Bronchial epithelial cell (primary cell): Measurements from ENCODE around the gene WFIKKN2. TPM values are rescaled to one million over a fixed set of nuclear protein-coding genes. Genes with fewer than 3 reads are reported as not detected.

Experiments used
- DNase-seq: peaks from one replicate; pipeline ENCODE4 v3.0.0-alpha.2; 2010; ENCODE audit warnings: low read depth
- FAIRE-seq: peaks from 2 replicates; lab custom pipeline; 2011; peaks lifted over from hg19 to GRCh38; lab: Jason Lieb, UNC
- H3K27me3 ChIP-seq: 2 replicates; pipeline ENCODE4 v1.5.1; 2011; ENCODE audit warnings: low read length; ENCODE audit not compliant: control insufficient read depth, insufficient read depth
- H3K36me3 ChIP-seq: 2 replicates; pipeline ENCODE4 v1.5.1; 2011; ENCODE audit warnings: low read length; ENCODE audit not compliant: control insufficient read depth, insufficient read depth
- H3K4me3 ChIP-seq: 2 replicates; pipeline ENCODE4 v1.5.1; 2011; ENCODE audit warnings: mild to moderate bottlenecking, low read depth, low read length, control low read depth
- total RNA-seq: library from RNA; depleted of rRNA; stranded (reverse); fragments of >200 nt; gene quantifications from 2 replicates; pipeline ENCODE4 v1.2.1, GENCODE V29; 2014
- TF ChIP-seq, protein P1 (sequence below): IDR thresholded peaks from 2 replicates; pipeline ENCODE4 v1.5.1; 2011; ENCODE audit warnings: mild to moderate bottlenecking, moderate library complexity, low read length, control low read depth, inconsistent platforms; ENCODE audit not compliant: insufficient read depth, severe bottlenecking

WFIKKN2 gene
- total RNA-seq, 1 donor from 2014 or later = not detected

GRCh38 chr17:50830352-50830751 lies 5.0 kb upstream of the WFIKKN2 start:
- TF ChIP-seq, protein P1, sequence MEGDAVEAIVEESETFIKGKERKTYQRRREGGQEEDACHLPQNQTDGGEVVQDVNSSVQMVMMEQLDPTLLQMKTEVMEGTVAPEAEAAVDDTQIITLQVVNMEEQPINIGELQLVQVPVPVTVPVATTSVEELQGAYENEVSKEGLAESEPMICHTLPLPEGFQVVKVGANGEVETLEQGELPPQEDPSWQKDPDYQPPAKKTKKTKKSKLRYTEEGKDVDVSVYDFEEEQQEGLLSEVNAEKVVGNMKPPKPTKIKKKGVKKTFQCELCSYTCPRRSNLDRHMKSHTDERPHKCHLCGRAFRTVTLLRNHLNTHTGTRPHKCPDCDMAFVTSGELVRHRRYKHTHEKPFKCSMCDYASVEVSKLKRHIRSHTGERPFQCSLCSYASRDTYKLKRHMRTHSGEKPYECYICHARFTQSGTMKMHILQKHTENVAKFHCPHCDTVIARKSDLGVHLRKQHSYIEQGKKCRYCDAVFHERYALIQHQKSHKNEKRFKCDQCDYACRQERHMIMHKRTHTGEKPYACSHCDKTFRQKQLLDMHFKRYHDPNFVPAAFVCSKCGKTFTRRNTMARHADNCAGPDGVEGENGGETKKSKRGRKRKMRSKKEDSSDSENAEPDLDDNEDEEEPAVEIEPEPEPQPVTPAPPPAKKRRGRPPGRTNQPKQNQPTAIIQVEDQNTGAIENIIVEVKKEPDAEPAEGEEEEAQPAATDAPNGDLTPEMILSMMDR = no peak
- no peak for DNase-seq
- no peak for FAIRE-seq
- H3K36me3 ChIP-seq = no peaks in the 10 kb centered on the region
- no peaks in the 10 kb centered on the region for H3K27me3 ChIP-seq
- H3K4me3 ChIP-seq = no peak overlapping the region

DNA sequence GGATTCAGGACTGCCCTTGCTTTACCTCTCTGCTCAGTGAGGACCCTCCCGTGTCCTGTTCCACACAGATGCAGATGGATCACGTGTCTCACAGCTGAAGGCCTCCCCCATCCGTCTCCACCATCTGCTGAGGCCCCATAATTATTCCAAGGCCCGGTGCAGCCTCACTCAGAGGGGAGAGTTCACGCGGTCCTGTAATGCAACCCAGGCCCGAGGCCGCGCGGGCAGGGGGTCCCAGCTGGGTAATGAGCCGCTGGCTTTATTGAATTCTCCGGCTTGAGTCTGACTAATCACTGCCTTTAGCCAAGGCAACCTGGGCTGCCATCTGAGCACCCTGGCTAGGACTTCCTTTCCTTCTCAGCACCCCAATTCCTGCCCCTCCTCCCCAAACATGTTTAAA lies 4.4 kb upstream of the WFIKKN2 start:
- TF ChIP-seq, protein P1 = no peak
- DNase-seq (no peak), FAIRE-seq (no peak)

GRCh38 chr17:50831471-50831928 lies 3.9 kb upstream of the WFIKKN2 start:
- TF ChIP-seq, protein P1 = no peak
- H3K36me3 ChIP-seq = no peaks in the 10 kb centered on the region
- H3K4me3 ChIP-seq = no peak overlapping the region
- no peaks in the 10 kb centered on the region for H3K27me3 ChIP-seq
- DNase-seq (no peak), FAIRE-seq (no peak)

More for the DNA sequence above, 4.4 kb upstream of the WFIKKN2 start:
- Histone ChIP-seq H3K4me3 (no peak overlapping the region), H3K36me3 (no peaks in the 10 kb centered on the region), H3K27me3 (no peaks in the 10 kb centered on the region)

- no peaks in the 10 kb centered on the region for H3K27me3 ChIP-seq
- H3K36me3 ChIP-seq = no peaks in the 10 kb centered on the region
- DNase-seq (no peak), FAIRE-seq (no peak)
- TF ChIP-seq, protein P1 = no peak
- no peak overlapping the region for H3K4me3 ChIP-seq
Observed at GRCh38 chr17:50832267-50832863, 3.0 kb upstream of the WFIKKN2 start.

- DNase-seq = no peak
- H3K27me3 ChIP-seq = no peaks in the 10 kb centered on the region
- no peaks in the 10 kb centered on the region for H3K36me3 ChIP-seq
- FAIRE-seq = no peak
- TF ChIP-seq, protein P1 = no peak
- H3K4me3 ChIP-seq = no peak overlapping the region
Observed at GRCh38 chr17:50832864-50833381, 2.5 kb upstream of the WFIKKN2 start.
